Esophagus muscularis mucosa (tissue), 4 donors: ENCODE results near the gene BCAS3. TPM values are rescaled to one million over a fixed set of nuclear protein-coding genes. Genes with fewer than 3 reads are reported as not detected.

Experiments
- DNase-seq: peaks from one replicate; pipeline ENCODE4 v3.0.0-alpha.2; 2017; ENCODE audit errors: extremely low spot score
- H3K27ac ChIP-seq, 4 donors: fragments of 200-600 bp; sonication (generic); replicated peaks in 1 of 4; 1 replicate in 3 of 4; 2 replicates in 1 of 4; pipeline ENCODE4 v1.5.1; 2016 to 2019; ENCODE audit warnings: mild to moderate bottlenecking in 1 of 4
- H3K27me3 ChIP-seq, 4 donors: fragments of 200-600 bp; sonication (generic); one replicate each; pipeline versions ENCODE4 v1.5.1 to v1.6.0; 2016 to 2019
- H3K36me3 ChIP-seq, 4 donors: fragments of 200-600 bp; sonication (generic); one replicate each; pipeline ENCODE4 v1.5.1; 2016 to 2019
- H3K4me1 ChIP-seq, 4 donors: fragments of 200-600 bp; sonication (generic); one replicate each; pipeline ENCODE4 v1.5.1; 2016 to 2019
- H3K4me3 ChIP-seq, 4 donors: fragments of 200-600 bp; sonication (generic); 1 replicate in 2 of 4; 2 replicates in 2 of 4; pipeline ENCODE4 v1.5.1; 2016 to 2019; ENCODE audit warnings: mild to moderate bottlenecking in 4 of 4, moderate library complexity in 1 of 4
- H3K9me3 ChIP-seq, 4 donors: fragments of 200-600 bp; sonication (generic); 1 replicate in 3 of 4; 2 replicates in 1 of 4; pipeline ENCODE4 v1.5.1; 2016 to 2019
- EP300 ChIP-seq: sonication (generic); formaldehyde crosslinking; IDR thresholded peaks from one replicate; pipeline ENCODE4 v1.6.1; 2017; ENCODE audit warnings: antibody characterized with exemption
- POLR2A ChIP-seq: fragments of 450-650 bp; IDR thresholded peaks from one replicate; pipeline ENCODE4 v1.6.1; 2017; ENCODE audit warnings: antibody characterized with exemption, moderate library complexity, mild to moderate bottlenecking, low read depth
- POLR2AphosphoS5 ChIP-seq, 2 donors: sonication (generic); formaldehyde crosslinking; IDR thresholded peaks; one replicate each; pipeline ENCODE4 v1.6.1; 2017; ENCODE audit warnings: antibody characterized with exemption in 2 of 2
- WGBS: methylation state at CpG from one replicate; pipeline ENCODE4 v1.1.5; 2018; 5-methylcytosine and 5-hydroxymethylcytosine counted together
- intact Hi-C: fragments of 100-400 bp; cut with DNase I; formaldehyde crosslinking; loops from one replicate; pipeline ENCODE4 v1.15.1; 2023
- total RNA-seq, 4 donors: library from RNA; depleted of rRNA; stranded (reverse); fragments of >200 nt; gene quantifications; one replicate each; pipeline versions ENCODE4 v1.1.0 to v1.2.1, GENCODE V29; 2016
- TF ChIP-seq, protein P1 (sequence below), 3 experiments: fragments of 200-600 bp in 2 of 3; fragments of 450-650 bp in 1 of 3; sonication (generic) in 2 of 3; IDR thresholded peaks; one replicate each; pipeline ENCODE4 v1.5.1; 2017 to 2019; ENCODE audit warnings: antibody characterized with exemption in 3 of 3, mild to moderate bottlenecking in 2 of 3, moderate library complexity in 1 of 3

The BCAS3 gene
- total RNA-seq, 4 donors from 2014 or later: 17.4 to 25.7 (median 19.5) TPM

DNA sequence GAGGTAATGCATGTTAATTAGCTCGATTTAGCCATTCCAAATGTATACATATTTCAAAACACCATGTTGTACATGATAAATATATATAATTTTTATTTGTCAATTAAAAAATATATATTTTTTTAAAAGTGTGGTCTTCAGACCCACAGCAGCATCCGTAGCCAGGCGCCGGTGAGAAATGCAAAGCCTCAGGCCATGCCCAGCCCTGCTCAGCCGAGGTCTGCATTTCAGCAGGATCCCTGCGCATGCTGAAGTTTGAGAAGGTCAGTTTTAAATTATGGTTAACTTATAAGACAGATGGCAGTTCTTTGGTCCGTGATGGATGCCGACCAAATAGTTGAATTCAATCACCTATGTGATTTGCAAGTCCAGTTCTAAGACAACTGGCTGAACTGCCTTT is 694.0 kb downstream of the BCAS3 start:
- 95% methylated on average over 8 of the region's 8 CpGs for WGBS
- TF ChIP-seq POLR2A: no peak
- no peak for TF ChIP-seq POLR2AphosphoS5 (IDR thresholded peaks at IDR 0.05)
- TF ChIP-seq, protein P1, sequence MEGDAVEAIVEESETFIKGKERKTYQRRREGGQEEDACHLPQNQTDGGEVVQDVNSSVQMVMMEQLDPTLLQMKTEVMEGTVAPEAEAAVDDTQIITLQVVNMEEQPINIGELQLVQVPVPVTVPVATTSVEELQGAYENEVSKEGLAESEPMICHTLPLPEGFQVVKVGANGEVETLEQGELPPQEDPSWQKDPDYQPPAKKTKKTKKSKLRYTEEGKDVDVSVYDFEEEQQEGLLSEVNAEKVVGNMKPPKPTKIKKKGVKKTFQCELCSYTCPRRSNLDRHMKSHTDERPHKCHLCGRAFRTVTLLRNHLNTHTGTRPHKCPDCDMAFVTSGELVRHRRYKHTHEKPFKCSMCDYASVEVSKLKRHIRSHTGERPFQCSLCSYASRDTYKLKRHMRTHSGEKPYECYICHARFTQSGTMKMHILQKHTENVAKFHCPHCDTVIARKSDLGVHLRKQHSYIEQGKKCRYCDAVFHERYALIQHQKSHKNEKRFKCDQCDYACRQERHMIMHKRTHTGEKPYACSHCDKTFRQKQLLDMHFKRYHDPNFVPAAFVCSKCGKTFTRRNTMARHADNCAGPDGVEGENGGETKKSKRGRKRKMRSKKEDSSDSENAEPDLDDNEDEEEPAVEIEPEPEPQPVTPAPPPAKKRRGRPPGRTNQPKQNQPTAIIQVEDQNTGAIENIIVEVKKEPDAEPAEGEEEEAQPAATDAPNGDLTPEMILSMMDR (IDR thresholded peaks at IDR 0.05): no peak
- no peak for TF ChIP-seq EP300
- no peak for DNase-seq
- intact Hi-C loops: no loop called here
- Histone ChIP-seq H3K4me1 (peaks cover under 1 to 13% (median 9%) of the 10 kb centered on the region in 4 donors), H3K27me3 (no peaks in the 10 kb centered on the region), H3K36me3 (peaks cover 0 to 8% (median 0%) of the 10 kb centered on the region in 4 donors), H3K4me3 (no peak overlapping the region), H3K9me3 (no peaks in the 10 kb centered on the region), H3K27ac (no peak overlapping the region)

DNA sequence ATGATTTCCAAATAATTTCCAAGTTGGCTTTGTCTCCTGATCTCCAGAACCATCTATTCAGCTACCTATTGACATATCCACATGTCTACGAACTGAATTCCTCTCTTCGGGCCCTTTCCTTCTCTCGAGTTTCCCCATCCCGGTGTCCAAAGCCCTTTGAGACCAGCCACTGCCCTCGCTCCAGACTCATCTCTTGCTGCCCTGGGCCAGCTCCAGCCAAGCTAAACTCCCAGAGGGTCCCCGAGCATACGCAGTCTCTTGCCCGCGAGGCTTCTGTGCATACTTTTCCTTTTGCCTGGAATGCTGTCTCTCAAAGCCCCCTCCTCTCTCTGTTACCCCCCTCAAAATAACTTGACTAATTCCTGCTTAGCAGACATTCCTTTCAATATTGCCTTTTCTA is 694.8 kb downstream of the BCAS3 start:
- TF ChIP-seq POLR2AphosphoS5 (IDR thresholded peaks at IDR 0.05) (no peak), POLR2A (no peak), EP300 (no peak)
- TF ChIP-seq, protein P1 (IDR thresholded peaks at IDR 0.05): no peak
- no peak for DNase-seq
- no peaks in the 10 kb centered on the region for H3K9me3 ChIP-seq
- peaks cover 0 to 4% (median 1%) of the 10 kb centered on the region in 4 donors for H3K4me1 ChIP-seq
- no peak overlapping the region for H3K4me3 ChIP-seq
- H3K36me3 ChIP-seq: peaks cover 0 to 8% (median 0%) of the 10 kb centered on the region in 4 donors
- H3K27ac ChIP-seq: no peak overlapping the region
- intact Hi-C loops: no loop called here
- H3K27me3 ChIP-seq: no peaks in the 10 kb centered on the region
- WGBS: 96% methylated on average over 9 of the region's 9 CpGs

DNA sequence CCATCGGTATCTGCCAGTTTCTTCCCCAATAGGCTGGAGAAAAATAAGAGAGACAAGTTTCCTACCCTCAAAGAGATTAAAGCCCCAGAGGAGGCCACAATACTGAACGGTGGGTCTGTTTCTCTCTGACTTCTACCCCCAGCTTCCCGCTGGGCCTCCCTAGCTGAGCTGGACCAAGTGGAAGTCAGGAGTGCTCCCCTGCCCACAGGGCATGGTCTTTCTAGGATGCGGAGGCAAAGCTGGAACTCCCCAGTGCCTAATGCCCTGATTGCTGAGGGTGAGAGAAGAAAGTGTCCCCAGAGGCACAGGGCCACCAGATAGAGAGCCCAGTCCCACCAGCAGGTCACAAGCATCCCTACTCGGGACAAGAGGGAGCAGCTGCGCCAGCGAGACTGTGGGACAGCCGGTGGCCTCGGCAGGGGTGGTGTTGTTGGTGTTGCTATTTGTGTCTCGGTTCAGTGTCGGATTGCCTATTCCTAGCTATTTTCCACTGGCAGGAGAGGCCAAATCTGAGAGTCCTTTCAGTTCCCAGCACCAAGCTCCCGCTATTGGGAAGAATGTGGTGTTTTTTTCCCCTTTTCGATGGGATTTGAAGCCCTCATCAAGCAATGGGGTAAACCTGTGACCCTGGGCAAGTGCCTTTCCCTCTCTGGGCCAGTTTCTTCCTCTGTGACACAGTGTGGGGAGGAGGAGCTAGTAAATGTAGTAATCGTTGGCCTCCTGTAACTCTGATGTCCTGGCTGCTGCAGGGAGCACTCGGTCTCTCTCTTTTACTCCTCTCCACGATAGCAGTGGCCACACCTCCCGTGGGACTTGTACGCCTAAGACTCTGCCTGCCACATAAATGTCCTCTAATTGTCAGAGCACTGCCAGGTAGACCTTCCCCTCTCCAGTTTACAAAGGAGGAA is 699.5 kb downstream of the BCAS3 start:
- no peaks in the 10 kb centered on the region for H3K4me1 ChIP-seq
- WGBS: 91% methylated on average over 18 of the region's 18 CpGs
- intact Hi-C loops: no loop called here

DNA sequence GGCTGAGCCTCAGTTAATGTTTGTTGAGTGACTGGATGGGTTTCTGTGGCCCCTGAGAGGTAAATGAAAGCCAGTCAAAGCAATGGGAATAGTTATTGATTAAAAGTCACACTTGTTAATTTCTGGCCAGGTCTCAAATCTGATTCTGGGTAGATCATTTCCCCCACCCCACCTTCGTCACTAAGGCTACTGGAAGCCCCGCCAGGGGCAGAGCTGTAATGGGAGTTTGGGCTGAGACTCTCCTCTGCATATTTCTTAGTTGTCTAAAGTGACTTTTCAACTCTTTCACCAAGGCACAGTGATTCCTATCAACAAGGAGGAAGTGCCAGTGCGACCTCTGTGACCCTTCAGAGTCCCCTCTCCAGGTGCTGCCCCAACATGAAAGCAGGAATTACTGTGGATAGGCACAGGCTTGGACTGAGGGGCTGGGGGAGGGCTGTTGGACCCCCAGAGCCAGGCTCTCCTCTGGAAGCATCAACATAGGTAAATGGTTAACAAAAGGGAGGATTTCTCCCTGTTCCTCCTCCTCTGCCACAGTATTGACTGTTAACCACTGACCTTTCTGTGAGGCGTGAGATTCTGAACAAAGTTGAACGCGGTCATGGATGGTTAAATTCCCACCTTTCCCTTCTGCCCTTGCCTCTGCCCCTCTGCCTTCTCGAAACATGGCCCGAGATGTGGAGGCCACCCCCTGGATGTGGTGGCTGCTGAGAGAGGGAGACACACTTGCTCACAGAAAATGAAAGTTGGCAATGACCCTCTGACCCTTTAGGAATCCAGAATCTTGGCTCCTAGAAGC is 701.2 kb downstream of the BCAS3 start:
- WGBS: 81% methylated on average over 8 of the region's 8 CpGs
- no peak for TF ChIP-seq EP300
- no peak for TF ChIP-seq POLR2AphosphoS5 (IDR thresholded peaks at IDR 0.05)
- TF ChIP-seq, protein P1 (IDR thresholded peaks at IDR 0.05): no peak
- TF ChIP-seq POLR2A: no peak
- Histone ChIP-seq H3K4me1 (no peaks in the 10 kb centered on the region), H3K4me3 (no peak overlapping the region), H3K27ac (no peak overlapping the region), H3K9me3 (no peaks in the 10 kb centered on the region), H3K27me3 (no peaks in the 10 kb centered on the region), H3K36me3 (peaks cover 0 to 4% (median 0%) of the 10 kb centered on the region in 4 donors)
- intact Hi-C loops: no loop called here
- DNase-seq: no peak

More for the DNA sequence above, 699.5 kb downstream of the BCAS3 start:
- Histone ChIP-seq H3K4me3 (no peak overlapping the region), H3K36me3 (peaks cover 0 to 4% (median 0%) of the 10 kb centered on the region in 4 donors), H3K27me3 (no peaks in the 10 kb centered on the region), H3K9me3 (no peaks in the 10 kb centered on the region), H3K27ac (no peak overlapping the region)
- TF ChIP-seq POLR2A (no peak), EP300 (no peak), POLR2AphosphoS5 (IDR thresholded peaks at IDR 0.05) (no peak)
- TF ChIP-seq, protein P1 (IDR thresholded peaks at IDR 0.05): no peak
- DNase-seq: no peak
